Left kidney (tissue), 8 donors: Measurements from ENCODE around the gene ACSL3. TPM values are rescaled to one million over a fixed set of nuclear protein-coding genes. Genes with fewer than 3 reads are reported as not detected.
"Not testable (repeated sequence)": the region's sequence is repeated elsewhere in the genome, so short reads cannot be mapped to it uniquely, and the experiment has no call there.

ENCODE experiments used
- DNase-seq: peaks from one replicate; pipeline ENCODE4 v3.0.0-alpha.2; 2013
- long read RNA-seq, 8 donors: transcript quantifications; one replicate each; lab custom pipeline, GENCODE V29; 2026
- polyA plus RNA-seq: library from polyadenylated mRNA; unstranded; fragments of 120-200 nt; gene quantifications from one replicate; pipeline ENCODE4 v1.2.1, GENCODE V29; 2013; ENCODE audit not compliant: insufficient read length

ACSL3 gene
- 70.5 TPM for polyA plus RNA-seq
- long read RNA-seq, donor 1, full-length matches to known transcripts = 15 of 51 reads
- long read RNA-seq, donor 1, partial matches to known transcripts = 36 of 51 reads
- long read RNA-seq, donor 1, other reads (novel, unspliced or antisense) = 0 of 51 reads
- long read RNA-seq, donor 2, full-length matches to known transcripts = 11 of 11 reads
- long read RNA-seq, donor 2, partial matches to known transcripts = 0 of 11 reads
- long read RNA-seq, donor 2, other reads (novel, unspliced or antisense) = 0 of 11 reads
- long read RNA-seq, donor 3, full-length matches to known transcripts = 10 of 10 reads
- long read RNA-seq, donor 3, partial matches to known transcripts = 0 of 10 reads
- long read RNA-seq, donor 3, other reads (novel, unspliced or antisense) = 0 of 10 reads
- long read RNA-seq, donor 4 = 0 reads
- long read RNA-seq, donor 5, full-length matches to known transcripts = 11 of 26 reads
- long read RNA-seq, donor 5, partial matches to known transcripts = 15 of 26 reads
- long read RNA-seq, donor 5, other reads (novel, unspliced or antisense) = 0 of 26 reads
- long read RNA-seq, donor 6, full-length matches to known transcripts = 11 of 11 reads
- long read RNA-seq, donor 6, partial matches to known transcripts = 0 of 11 reads
- long read RNA-seq, donor 6, other reads (novel, unspliced or antisense) = 0 of 11 reads
- long read RNA-seq, donor 7, full-length matches to known transcripts = 14 of 14 reads
- long read RNA-seq, donor 7, partial matches to known transcripts = 0 of 14 reads
- long read RNA-seq, donor 7, other reads (novel, unspliced or antisense) = 0 of 14 reads
- long read RNA-seq, donor 8, full-length matches to known transcripts = 10 of 10 reads
- long read RNA-seq, donor 8, partial matches to known transcripts = 0 of 10 reads
- long read RNA-seq, donor 8, other reads (novel, unspliced or antisense) = 0 of 10 reads

- peak; percentile 93 for DNase-seq
Observed at GRCh38 chr2:222860740-222861410, at the start of gene ACSL3. Gene ACSL3 (plus strand): TSS chr2:222861036. CDS start chr2:222908773, 47,737 bp downstream.

GRCh38 chr2:222811828-222812227, 49.0 kb upstream of the ACSL3 start:
- DNase-seq = no peak

GRCh38 chr2:222813177-222813843, 47.5 kb upstream of the ACSL3 start:
- no peak for DNase-seq

GRCh38 chr2:222819722-222820333, 41.0 kb upstream of the ACSL3 start:
- DNase-seq = no peak

- no peak for DNase-seq
Observed at GRCh38 chr2:222823183-222823930, 37.5 kb upstream of the ACSL3 start.

GRCh38 chr2:222825031-222825430, 35.8 kb upstream of the ACSL3 start:
- no peak for DNase-seq

GRCh38 chr2:222827417-222827816, 33.4 kb upstream of the ACSL3 start:
- no peak for DNase-seq

- DNase-seq = no peak
Observed at GRCh38 chr2:222828572-222828971, 32.3 kb upstream of the ACSL3 start.

GRCh38 chr2:222830164-222830563, 30.7 kb upstream of the ACSL3 start:
- no peak for DNase-seq

- DNase-seq = no peak
Observed at GRCh38 chr2:222833410-222833809, 27.4 kb upstream of the ACSL3 start.

GRCh38 chr2:222835143-222835822, 25.6 kb upstream of the ACSL3 start:
- DNase-seq = peak; percentile 36

GRCh38 chr2:222835823-222836151, 25.0 kb upstream of the ACSL3 start:
- no peak for DNase-seq

GRCh38 chr2:222837643-222838056, 23.2 kb upstream of the ACSL3 start:
- DNase-seq = no peak

GRCh38 chr2:222840060-222840802, 20.6 kb upstream of the ACSL3 start:
- no peak for DNase-seq

- peak; percentile 24 for DNase-seq
Observed at GRCh38 chr2:222842491-222843174, 18.2 kb upstream of the ACSL3 start.

GRCh38 chr2:222844323-222844722, 16.5 kb upstream of the ACSL3 start:
- no peak for DNase-seq

GRCh38 chr2:222845314-222845713, 15.5 kb upstream of the ACSL3 start:
- not testable (repeated sequence) for DNase-seq

GRCh38 chr2:222846003-222846402, 14.8 kb upstream of the ACSL3 start:
- no peak for DNase-seq

GRCh38 chr2:222848031-222848430, 12.8 kb upstream of the ACSL3 start:
- DNase-seq = not testable (repeated sequence)
